HCT116 (cell line): Measurements from ENCODE around the gene ZMYM4. TPM values are rescaled to one million over a fixed set of nuclear protein-coding genes. Genes with fewer than 3 reads are reported as not detected.

Experiments used
- ATAC-seq: fragments of 200-7000 bp; cut with Tn5 transposase; 2 replicates; pipeline ENCODE4 v1.9.1; 2020; ENCODE audit warnings: mild to moderate bottlenecking, moderate library complexity
- BruUV-seq: library from RNA; stranded (reverse); fragments of 400-500 nt; replicated peaks from 2 replicates; lab custom pipeline; 2021; lab: Mats Ljungman, UMichigan
- CTCF ChIA-PET: fragments of 300-600 bp; sonication (Branson Sonifier 250); formaldehyde crosslinking; loops from one replicate; lab custom pipeline; 2021; ENCODE audit warnings: antibody characterized with exemption; lab: Charles Lee
- POLR2A ChIA-PET: fragments of 300-600, 350-600 bp; sonication (Branson Sonifier 250); formaldehyde crosslinking; loops from one replicate; lab custom pipeline; 2021; ENCODE audit warnings: antibody characterized with exemption; lab: Charles Lee
- RAD21 ChIA-PET, 2 experiments: fragments of 300-600 bp; sonication (Branson Sonifier 250); formaldehyde crosslinking; loops; one replicate each; lab custom pipeline; 2023; ENCODE audit warnings: low total read pairs in 2 of 2; ENCODE audit not compliant: uncharacterized antibody in 2 of 2, unreplicated experiment in 2 of 2, low non-redundant PET in 1 of 2; lab: Charles Lee
- DNase-seq: peaks from one replicate; pipeline ENCODE4 v3.0.0-alpha.2; 2010; ENCODE audit warnings: low read depth, low spot score
- H2AFZ ChIP-seq: fragments of 200-600 bp; shearing (Covaris generic), sonication (generic); 2 replicates; pipeline ENCODE4 v1.6.1; 2017; ENCODE audit warnings: low read depth, mixed run types, mixed read lengths, antibody characterized with exemption, low read length; ENCODE audit not compliant: poor library complexity, severe bottlenecking
- H3K27ac ChIP-seq: 2 replicates; pipeline ENCODE4 v1.5.1; 2012; ENCODE audit warnings: low read depth, low read length
- H3K27me3 ChIP-seq: fragments of 200-600 bp; sonication (generic); 2 replicates; pipeline ENCODE4 v1.6.1; 2016; ENCODE audit warnings: mixed run types, low read length, mixed read lengths; ENCODE audit not compliant: insufficient read depth
- H3K36me3 ChIP-seq, 2 experiments: fragments of 200-500 bp in 1 of 2; fragments of 200-600 bp in 1 of 2; sonication (Bioruptor generic) in 1 of 2; sonication (generic) in 1 of 2; 2 replicates each; pipeline versions ENCODE4 v1.5.1 to v1.6.1; 2014 to 2016; ENCODE audit warnings: low read length in 2 of 2, inconsistent platforms in 1 of 2, mixed read lengths in 1 of 2, mixed run types in 1 of 2; ENCODE audit not compliant: insufficient read depth in 2 of 2, control insufficient read depth in 1 of 2
- H3K4me1 ChIP-seq, 2 experiments: fragments of 200-600 bp in 1 of 2; sonication (generic) in 1 of 2; 2 replicates each; pipeline versions ENCODE4 v1.5.1 to v1.6.1; 2012 to 2017; ENCODE audit warnings: low read length in 2 of 2, inconsistent platforms in 1 of 2, mild to moderate bottlenecking in 1 of 2, mixed read lengths in 1 of 2, mixed run types in 1 of 2, moderate library complexity in 1 of 2; ENCODE audit not compliant: insufficient read depth in 2 of 2, control insufficient read depth in 1 of 2
- H3K4me2 ChIP-seq: fragments of 200-600 bp; sonication (generic); 2 replicates; pipeline ENCODE4 v1.6.1; 2017; ENCODE audit warnings: mixed run types, low read length, mixed read lengths
- H3K4me3 ChIP-seq, 2 experiments: fragments of 200-600 bp in 1 of 2; sonication (generic) in 1 of 2; replicated peaks in 1 of 2; 2 replicates each; pipeline ENCODE4 v1.5.1; 2011 to 2016; ENCODE audit warnings: low read length in 2 of 2, control low read depth in 1 of 2, low read depth in 1 of 2, mild to moderate bottlenecking in 1 of 2, mixed read lengths in 1 of 2, mixed run types in 1 of 2
- H3K79me2 ChIP-seq: fragments of 200-600 bp; sonication (generic); 2 replicates; pipeline ENCODE4 v1.6.1; 2017; ENCODE audit warnings: mild to moderate bottlenecking, mixed run types, low read length, moderate library complexity, mixed read lengths; ENCODE audit not compliant: insufficient read depth
- H3K9ac ChIP-seq: fragments of 200-600 bp; sonication (generic); 2 replicates; pipeline ENCODE4 v1.6.1; 2016; ENCODE audit warnings: low read length, mixed read lengths
- H3K9me2 ChIP-seq: fragments of 200-600 bp; sonication (generic), shearing (Covaris generic); 2 replicates; pipeline ENCODE4 v1.6.1; 2017; ENCODE audit warnings: mixed run types, mild to moderate bottlenecking, moderate library complexity; ENCODE audit not compliant: insufficient read depth
- H3K9me3 ChIP-seq, 2 experiments: fragments of 200-500 bp in 1 of 2; fragments of 200-600 bp in 1 of 2; sonication (Bioruptor generic) in 1 of 2; sonication (generic) in 1 of 2; 2 replicates each; pipeline ENCODE4 v1.6.1; 2014 to 2017; ENCODE audit warnings: low read length in 2 of 2, mixed read lengths in 2 of 2, inconsistent platforms in 1 of 2, low read depth in 1 of 2, mild to moderate bottlenecking in 1 of 2, mixed run types in 1 of 2, moderate library complexity in 1 of 2; ENCODE audit not compliant: control insufficient read depth in 1 of 2, insufficient read depth in 1 of 2
- H4K20me1 ChIP-seq: fragments of 200-600 bp; sonication (generic), shearing (Covaris generic); 2 replicates; pipeline ENCODE4 v1.6.1; 2017; ENCODE audit warnings: mixed run types, mild to moderate bottlenecking, moderate library complexity; ENCODE audit not compliant: insufficient read depth
- ATF3 ChIP-seq: IDR thresholded peaks from 2 replicates; pipeline ENCODE4 v1.6.1; 2012
- CBX3 ChIP-seq: IDR thresholded peaks from 2 replicates; pipeline ENCODE4 v1.6.1; 2012; ENCODE audit warnings: low read depth
- CEBPB ChIP-seq: IDR thresholded peaks from 2 replicates; pipeline ENCODE4 v1.6.1; 2012; ENCODE audit warnings: low read depth
- CTCF ChIP-seq, 3 experiments: fragments of 200-600 bp in 1 of 3; sonication (generic) in 1 of 3; IDR thresholded peaks in 2 of 3; conservative IDR thresholded peaks in 1 of 3; 2 replicates each; pipeline ENCODE4 v1.5.1; 2012 to 2017; ENCODE audit warnings: low read depth in 2 of 3, low read length in 2 of 3, antibody characterized with exemption in 1 of 3, borderline replicate concordance in 1 of 3, control low read depth in 1 of 3, mild to moderate bottlenecking in 1 of 3, mixed read lengths in 1 of 3, mixed run types in 1 of 3, moderate library complexity in 1 of 3; ENCODE audit not compliant: insufficient read depth in 1 of 3
- EGR1 ChIP-seq: IDR thresholded peaks from 2 replicates; pipeline ENCODE4 v1.6.1; 2012; ENCODE audit warnings: low read depth
- ELF1 ChIP-seq: IDR thresholded peaks from 2 replicates; pipeline ENCODE4 v1.6.1; 2012; ENCODE audit warnings: low read depth, borderline replicate concordance
- EZH2phosphoT487 ChIP-seq: fragments of 200-600 bp; IDR thresholded peaks from 2 replicates; pipeline ENCODE4 v1.6.1; 2018; ENCODE audit warnings: antibody characterized with exemption, borderline replicate concordance
- FOSL1 ChIP-seq: IDR thresholded peaks from 2 replicates; pipeline ENCODE4 v1.6.1; 2012; ENCODE audit warnings: low read depth
- MAX ChIP-seq: IDR thresholded peaks from 2 replicates; pipeline ENCODE4 v1.6.1; 2012
- POLR2A ChIP-seq: IDR thresholded peaks from 2 replicates; pipeline ENCODE4 v1.7.0; 2011; ENCODE audit warnings: borderline replicate concordance; ENCODE audit not compliant: insufficient read depth, insufficient read length; ENCODE audit errors: extremely low read depth
- RAD21 ChIP-seq: IDR thresholded peaks from 2 replicates; pipeline ENCODE4 v1.6.1; 2012; ENCODE audit warnings: low read depth, mild to moderate bottlenecking
- SIN3A ChIP-seq: IDR thresholded peaks from 2 replicates; pipeline ENCODE4 v1.6.1; 2012; ENCODE audit warnings: low read depth
- SP1 ChIP-seq: IDR thresholded peaks from 2 replicates; pipeline ENCODE4 v1.6.1; 2012; ENCODE audit warnings: low read depth
- SRF ChIP-seq: IDR thresholded peaks from 2 replicates; pipeline ENCODE4 v1.6.1; 2012; ENCODE audit warnings: low read depth
- TCF7L2 ChIP-seq: IDR thresholded peaks from 2 replicates; pipeline ENCODE4 v1.7.0; 2011; ENCODE audit warnings: borderline replicate concordance, inconsistent platforms; ENCODE audit not compliant: insufficient read depth, insufficient read length; ENCODE audit errors: extremely low read depth
- YY1 ChIP-seq: IDR thresholded peaks from 2 replicates; pipeline ENCODE4 v1.6.1; 2011; ENCODE audit warnings: low read length, low read depth, moderate library complexity, mild to moderate bottlenecking; ENCODE audit not compliant: insufficient replicate concordance; ENCODE audit errors: extremely low read depth
- ZBTB33 ChIP-seq: IDR thresholded peaks from 2 replicates; pipeline ENCODE4 v1.6.1; 2011; ENCODE audit warnings: mild to moderate bottlenecking, low read length, moderate library complexity; ENCODE audit not compliant: insufficient replicate concordance; ENCODE audit errors: extremely low read depth
- ZFX ChIP-seq: fragments of 450-650 bp; IDR thresholded peaks from 2 replicates; pipeline ENCODE4 v1.6.1; 2017
- ZNF274 ChIP-seq: fragments of 200-500 bp; sonication (Bioruptor generic); IDR thresholded peaks from 2 replicates; pipeline ENCODE4 v1.6.1; 2014; ENCODE audit warnings: mild to moderate bottlenecking, low read depth, low read length, inconsistent platforms
- intact Hi-C: fragments of 100-400 bp; cut with micrococcal nuclease; formaldehyde crosslinking; loops from 2 replicates; pipeline ENCODE4 v1.10.0; 2022
- total RNA-seq: library from RNA; stranded (reverse); gene quantifications from one replicate; pipeline ENCODE4 v1.2.1, GENCODE V29; 2021; ENCODE audit not compliant: unreplicated experiment

Gene ZMYM4
- total RNA-seq, 1 experiment from 2014 or later = 58.0 TPM

GRCh38 chr1:35305383-35305782 lies 36.9 kb downstream of the ZMYM4 start:
- CTCF ChIA-PET = no interaction called here
- Histone ChIP-seq H4K20me1 (no peaks in the 10 kb centered on the region), H3K79me2 (peaks cover 53% of the 10 kb centered on the region), H2AFZ (no peak overlapping the region), H3K36me3 (no peaks in the 10 kb centered on the region), H3K4me1 (no peaks in the 10 kb centered on the region), H3K4me2 (no peak overlapping the region), H3K9me3 (no peaks in the 10 kb centered on the region), H3K9me2 (no peaks in the 10 kb centered on the region), H3K4me3 (no peak overlapping the region), H3K27ac (no peak overlapping the region), H3K27me3 (no peaks in the 10 kb centered on the region), H3K9ac (no peak overlapping the region)
- BruUV-seq = no TSS peak
- RAD21 ChIA-PET = no interaction called here
- intact Hi-C loops = no loop called here
- TF ChIP-seq EZH2phosphoT487 (no peak), EGR1 (no peak), ATF3 (no peak), TCF7L2 (no peak), SRF (no peak), MAX (no peak), FOSL1 (no peak), CEBPB (no peak), ZBTB33 (no peak), RAD21 (no peak), CBX3 (no peak), POLR2A (no peak), SIN3A (no peak), YY1 (no peak), SP1 (no peak), CTCF (IDR thresholded peaks at IDR 0.05 in 2 of 3, conservative IDR thresholded peaks at IDR 0.05 in 1 of 3; ENCODE audit: borderline replicate concordance in 1 of 3, insufficient read depth in 1 of 3, low read depth in 2 of 3, low read length in 2 of 3) (no peak), ZNF274 (no peak), ZFX (no peak), ELF1 (no peak)
- POLR2A ChIA-PET = no interaction called here
- ATAC-seq (no peak), DNase-seq (no peak)
